ENCODE measurements around the gene SERPINB4. TPM values are rescaled to one million over a fixed set of nuclear protein-coding genes. Genes with fewer than 3 reads are reported as not detected.
"Not testable (repeated sequence)": the region's sequence is repeated elsewhere in the genome, so short reads cannot be mapped to it uniquely, and the experiment has no call there.

SERPINB4 gene
- total and polyA plus RNA-seq, 2 donors from 2014 or later, result not detected

- no peak for FAIRE-seq
- H3K9me3 ChIP-seq (ENCODE audit: control insufficient read depth in 2 of 3, insufficient read depth in 1 of 3, low read length in 3 of 3), result no peaks in the 10 kb centered on the region
- no peak overlapping the region for H3K4me3 ChIP-seq (ENCODE audit: low read length in 3 of 3)
- no peak for DNase-seq
- H3K27ac ChIP-seq (ENCODE audit: low read depth in 2 of 2, low read length in 2 of 2), result no peak overlapping the region
- H3K36me3 ChIP-seq (ENCODE audit: control insufficient read depth in 2 of 3, insufficient read depth in 3 of 3, low read length in 3 of 3), result no peaks in the 10 kb centered on the region
- H3K4me1 ChIP-seq (ENCODE audit: control insufficient read depth in 2 of 3, insufficient read depth in 2 of 3, low read depth in 1 of 3, low read length in 3 of 3), result no peaks in the 10 kb centered on the region
- H3K27me3 ChIP-seq (ENCODE audit: control insufficient read depth, insufficient read depth, low read length), result no peaks in the 10 kb centered on the region
- intact Hi-C loops (cut with DNase I), result no loop called here
- H3K9ac ChIP-seq (ENCODE audit: low read length in 3 of 3), result no peak overlapping the region
- TF ChIP-seq CTCF (IDR thresholded peaks at IDR 0.05; ENCODE audit: borderline replicate concordance, extremely low read depth, insufficient read depth), result no peak
These were observed 2.9 kb upstream of the SERPINB4 start for GRCh38 chr18:63646936-63647335.

GRCh38 chr18:63644694-63645093 is 638 bp upstream of the SERPINB4 start:
- intact Hi-C loops (cut with DNase I); H3K9me3 ChIP-seq (ENCODE audit: control insufficient read depth in 2 of 3, insufficient read depth in 1 of 3, low read length in 3 of 3); H3K4me1 ChIP-seq (ENCODE audit: control insufficient read depth in 2 of 3, insufficient read depth in 2 of 3, low read depth in 1 of 3, low read length in 3 of 3); H3K4me3 ChIP-seq (ENCODE audit: low read length in 3 of 3); H3K27ac ChIP-seq (ENCODE audit: low read depth in 2 of 2, low read length in 2 of 2); H3K36me3 ChIP-seq (ENCODE audit: control insufficient read depth in 2 of 3, insufficient read depth in 3 of 3, low read length in 3 of 3); H3K27me3 ChIP-seq (ENCODE audit: control insufficient read depth, insufficient read depth, low read length); DNase-seq; FAIRE-seq; H3K9ac ChIP-seq (ENCODE audit: low read length in 3 of 3): not testable (repeated sequence)

GRCh38 chr18:63642668-63643356 is 1.2 kb downstream of the SERPINB4 start:
- not testable (repeated sequence) for H3K27ac ChIP-seq (ENCODE audit: low read depth in 2 of 2, low read length in 2 of 2); FAIRE-seq

GRCh38 chr18:63641157-63641680 is 2.8 kb downstream of the SERPINB4 start:
- H3K36me3 ChIP-seq (ENCODE audit: control insufficient read depth in 2 of 3, insufficient read depth in 3 of 3, low read length in 3 of 3); H3K4me1 ChIP-seq (ENCODE audit: control insufficient read depth in 2 of 3, insufficient read depth in 2 of 3, low read depth in 1 of 3, low read length in 3 of 3); H3K4me3 ChIP-seq (ENCODE audit: low read length in 3 of 3); H3K9me3 ChIP-seq (ENCODE audit: control insufficient read depth in 2 of 3, insufficient read depth in 1 of 3, low read length in 3 of 3); H3K9ac ChIP-seq (ENCODE audit: low read length in 3 of 3); intact Hi-C loops (cut with DNase I); H3K27ac ChIP-seq (ENCODE audit: low read depth in 2 of 2, low read length in 2 of 2); DNase-seq; FAIRE-seq; H3K27me3 ChIP-seq (ENCODE audit: control insufficient read depth, insufficient read depth, low read length): not testable (repeated sequence)

More at GRCh38 chr18:63642668-63643356, 1.2 kb downstream of the SERPINB4 start:
- DNase-seq; H3K9me3 ChIP-seq (ENCODE audit: control insufficient read depth in 2 of 3, insufficient read depth in 1 of 3, low read length in 3 of 3); H3K4me1 ChIP-seq (ENCODE audit: control insufficient read depth in 2 of 3, insufficient read depth in 2 of 3, low read depth in 1 of 3, low read length in 3 of 3); H3K9ac ChIP-seq (ENCODE audit: low read length in 3 of 3); H3K36me3 ChIP-seq (ENCODE audit: control insufficient read depth in 2 of 3, insufficient read depth in 3 of 3, low read length in 3 of 3); H3K27me3 ChIP-seq (ENCODE audit: control insufficient read depth, insufficient read depth, low read length); intact Hi-C loops (cut with DNase I); H3K4me3 ChIP-seq (ENCODE audit: low read length in 3 of 3): not testable (repeated sequence)

- Histone ChIP-seq H3K36me3 (ENCODE audit: control insufficient read depth in 2 of 3, insufficient read depth in 3 of 3, low read length in 3 of 3) (no peaks in the 10 kb centered on the region), H3K9ac (ENCODE audit: low read length in 3 of 3) (no peak overlapping the region), H3K4me3 (ENCODE audit: low read length in 3 of 3) (no peak overlapping the region), H3K9me3 (ENCODE audit: control insufficient read depth in 2 of 3, insufficient read depth in 1 of 3, low read length in 3 of 3) (no peaks in the 10 kb centered on the region), H3K27me3 (ENCODE audit: control insufficient read depth, insufficient read depth, low read length) (no peaks in the 10 kb centered on the region), H3K4me1 (ENCODE audit: control insufficient read depth in 2 of 3, insufficient read depth in 2 of 3, low read depth in 1 of 3, low read length in 3 of 3) (no peaks in the 10 kb centered on the region), H3K27ac (ENCODE audit: low read depth in 2 of 2, low read length in 2 of 2) (no peak overlapping the region)
- intact Hi-C loops (cut with DNase I), result no loop called here
- DNase-seq (no peak), FAIRE-seq (no peak)
- no peak for TF ChIP-seq CTCF (IDR thresholded peaks at IDR 0.05; ENCODE audit: borderline replicate concordance, extremely low read depth, insufficient read depth)
These were observed 6.4 kb downstream of the SERPINB4 start for GRCh38 chr18:63637703-63638102.
